ENCODE measurements around the gene NCOA4. TPM values are rescaled to one million over a fixed set of nuclear protein-coding genes. Genes with fewer than 3 reads are reported as not detected.
"Not testable (repeated sequence)": the region's sequence is repeated elsewhere in the genome, so short reads cannot be mapped to it uniquely, and the experiment has no call there.

Gene NCOA4
- total RNA-seq, 5 donors from 2014 or later (not counting 1 experiment from before 2014, with no cell fraction given): 60.1 to 86.8 (median 75.3) TPM

DNA sequence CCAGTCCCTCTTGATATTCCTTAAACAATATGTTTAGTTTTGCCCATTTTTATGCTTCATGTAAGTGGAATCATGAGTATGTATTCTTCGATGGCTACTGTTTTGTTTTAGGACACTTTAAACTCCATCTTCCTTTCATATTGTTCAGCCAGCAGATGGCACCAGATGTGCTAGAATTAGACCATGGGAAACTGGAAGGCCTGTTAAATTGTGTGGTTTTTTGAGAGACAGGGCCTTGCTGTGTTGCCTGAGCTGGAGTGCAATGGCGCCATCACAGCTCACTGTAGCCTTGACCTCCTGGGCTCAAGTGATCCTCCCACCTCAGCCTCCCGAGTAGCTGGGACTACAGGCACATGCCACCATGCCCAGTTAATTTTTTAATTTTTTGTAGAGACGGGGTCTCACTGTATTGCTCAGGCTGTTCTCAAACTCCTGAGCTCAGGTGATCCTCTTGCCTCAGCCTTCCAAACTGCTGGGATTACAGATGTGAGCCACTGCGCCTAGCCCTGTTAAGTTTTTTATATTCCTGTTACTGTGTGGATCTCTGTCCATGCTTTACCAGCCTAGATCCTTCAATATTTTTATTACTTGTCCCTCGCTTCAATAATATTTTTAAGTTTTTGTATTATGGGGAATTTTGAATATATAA, 46.8 kb downstream of the NCOA4 start:
- H3K4me1 Mint-ChIP-seq: peaks cover 0 to 12% (median 5%) of the 10 kb centered on the region in 3 donors
- H3K36me3 Mint-ChIP-seq; H3K27ac ChIP-seq (ENCODE audit: low read length); H3K4me3 Mint-ChIP-seq; H3K9me3 ChIP-seq; POLR2A ChIA-PET; H3K27me3 Mint-ChIP-seq; H3K27me3 ChIP-seq (replicated peaks in 1 of 2; ENCODE audit: control insufficient read depth in 2 of 2, extremely low read depth in 1 of 2, insufficient read depth in 2 of 2, low read length in 1 of 2); H3K9me3 Mint-ChIP-seq; H3K4me3 ChIP-seq (ENCODE audit: control insufficient read depth in 1 of 2, extremely low read depth in 1 of 2, low read length in 1 of 2); H3K4me1 ChIP-seq (ENCODE audit: control insufficient read depth in 1 of 2, extremely low read depth in 1 of 2, insufficient read depth in 2 of 2, low read length in 2 of 2); H3K27ac Mint-ChIP-seq: not testable (repeated sequence)
- ATAC-seq (replicated peaks in 1 of 4): peak; percentile 38 to 64 (median 54)
- WGBS (ENCODE audit: insufficient coverage): no CpG with 5 or more reads among the region's 6 CpGs
- peak in 29 of 35 experiments; percentile 6 to 66 (median 31) for DNase-seq
- H3K36me3 ChIP-seq (ENCODE audit: control insufficient read depth in 2 of 2, extremely low read depth in 1 of 2, insufficient read depth in 1 of 2, low read length in 1 of 2): peaks cover 0 to 10% of the 10 kb centered on the region in 2 donors
- CTCF ChIA-PET: interaction anchor here in 1 of 2 donors (0.8 kb wide), 1 partner anchor 46 kb away, joined by 3 read pairs; no protein-coding TSS in a partner anchor

DNA sequence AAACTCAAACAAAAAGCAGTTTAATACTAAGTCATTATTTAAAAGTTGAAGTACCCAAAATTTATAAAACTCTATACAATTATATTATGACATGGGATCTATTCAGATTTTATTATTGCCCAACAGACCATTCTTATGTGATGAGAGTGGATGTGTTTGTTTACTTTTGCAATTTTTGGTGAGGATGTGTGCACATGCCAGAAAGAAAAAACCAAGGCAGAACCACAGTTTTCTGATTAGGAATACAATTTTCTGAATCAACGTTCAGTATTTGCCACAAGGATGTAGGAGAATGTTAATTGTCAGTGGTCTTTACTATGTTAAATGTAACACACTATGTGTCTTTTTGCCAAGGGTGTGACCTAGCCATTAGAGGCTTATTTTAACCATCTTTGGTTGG, 49.1 kb downstream of the NCOA4 start:
- H3K27me3 Mint-ChIP-seq; H3K9me3 ChIP-seq; H3K4me1 ChIP-seq (ENCODE audit: control insufficient read depth in 1 of 2, extremely low read depth in 1 of 2, insufficient read depth in 2 of 2, low read length in 2 of 2); H3K36me3 Mint-ChIP-seq; H3K27ac ChIP-seq (ENCODE audit: low read length); H3K27me3 ChIP-seq (replicated peaks in 1 of 2; ENCODE audit: control insufficient read depth in 2 of 2, extremely low read depth in 1 of 2, insufficient read depth in 2 of 2, low read length in 1 of 2); H3K4me3 Mint-ChIP-seq; H3K27ac Mint-ChIP-seq; H3K9me3 Mint-ChIP-seq; ATAC-seq (replicated peaks in 1 of 4); DNase-seq; H3K4me3 ChIP-seq (ENCODE audit: control insufficient read depth in 1 of 2, extremely low read depth in 1 of 2, low read length in 1 of 2); CTCF ChIA-PET; H3K36me3 ChIP-seq (ENCODE audit: control insufficient read depth in 2 of 2, extremely low read depth in 1 of 2, insufficient read depth in 1 of 2, low read length in 1 of 2): not testable (repeated sequence)
- POLR2A ChIA-PET: interaction anchor here in 1 of 2 donors (0.6 kb wide), 1 partner anchor 46 kb away, joined by 3 read pairs; no protein-coding TSS in a partner anchor
- WGBS (ENCODE audit: insufficient coverage): no CpG with 5 or more reads among the region's 1 CpG
- peaks cover 0 to 12% (median 5%) of the 10 kb centered on the region in 3 donors for H3K4me1 Mint-ChIP-seq

GRCh38 chr10:45978554-45978953, 51.9 kb downstream of the NCOA4 start:
- H3K27ac ChIP-seq (ENCODE audit: low read length); H3K9me3 Mint-ChIP-seq; H3K9me3 ChIP-seq; H3K4me3 Mint-ChIP-seq; H3K27me3 ChIP-seq (replicated peaks in 1 of 2; ENCODE audit: control insufficient read depth in 2 of 2, extremely low read depth in 1 of 2, insufficient read depth in 2 of 2, low read length in 1 of 2); CTCF ChIA-PET; H3K27ac Mint-ChIP-seq; H3K36me3 ChIP-seq (ENCODE audit: control insufficient read depth in 2 of 2, extremely low read depth in 1 of 2, insufficient read depth in 1 of 2, low read length in 1 of 2); H3K4me1 ChIP-seq (ENCODE audit: control insufficient read depth in 1 of 2, extremely low read depth in 1 of 2, insufficient read depth in 2 of 2, low read length in 2 of 2); H3K4me3 ChIP-seq (ENCODE audit: control insufficient read depth in 1 of 2, extremely low read depth in 1 of 2, low read length in 1 of 2); H3K27me3 Mint-ChIP-seq; POLR2A ChIA-PET; DNase-seq; H3K36me3 Mint-ChIP-seq; ATAC-seq (replicated peaks in 1 of 4): not testable (repeated sequence)
- peaks cover 12 to 23% (median 22%) of the 10 kb centered on the region in 3 donors for H3K4me1 Mint-ChIP-seq
- no CpG with 5 or more reads among the region's 2 CpGs for WGBS (ENCODE audit: insufficient coverage)

GRCh38 chr10:45974041-45974440, 56.4 kb downstream of the NCOA4 start:
- H3K9me3 ChIP-seq; H3K27ac Mint-ChIP-seq; H3K27me3 ChIP-seq (replicated peaks in 1 of 2; ENCODE audit: control insufficient read depth in 2 of 2, extremely low read depth in 1 of 2, insufficient read depth in 2 of 2, low read length in 1 of 2); H3K4me3 ChIP-seq (ENCODE audit: control insufficient read depth in 1 of 2, extremely low read depth in 1 of 2, low read length in 1 of 2); H3K27ac ChIP-seq (ENCODE audit: low read length); H3K27me3 Mint-ChIP-seq; ATAC-seq (replicated peaks in 1 of 4); DNase-seq; H3K36me3 Mint-ChIP-seq; H3K9me3 Mint-ChIP-seq; H3K36me3 ChIP-seq (ENCODE audit: control insufficient read depth in 2 of 2, extremely low read depth in 1 of 2, insufficient read depth in 1 of 2, low read length in 1 of 2): not testable (repeated sequence)
- CTCF ChIA-PET: interaction anchor here in 1 of 2 donors (2.1 kb wide), 1 partner anchor 51 kb away, joined by 5 read pairs; no protein-coding TSS in a partner anchor
- peak overlapping the region in 2 of 3 donors; percentile 99 for H3K4me3 Mint-ChIP-seq
- POLR2A ChIA-PET: interaction anchor here in 1 of 2 donors (0.6 kb wide), 1 partner anchor 44 kb away, joined by 3 read pairs; no protein-coding TSS in a partner anchor
- WGBS (ENCODE audit: insufficient coverage): 67% methylated on average over 1 of the region's 3 CpGs
- peaks cover 8 to 14% of the 10 kb centered on the region in 2 experiments for H3K4me1 ChIP-seq (ENCODE audit: control insufficient read depth in 1 of 2, extremely low read depth in 1 of 2, insufficient read depth in 2 of 2, low read length in 2 of 2)
- H3K4me1 Mint-ChIP-seq: peaks cover 45 to 53% (median 50%) of the 10 kb centered on the region in 3 donors

DNA sequence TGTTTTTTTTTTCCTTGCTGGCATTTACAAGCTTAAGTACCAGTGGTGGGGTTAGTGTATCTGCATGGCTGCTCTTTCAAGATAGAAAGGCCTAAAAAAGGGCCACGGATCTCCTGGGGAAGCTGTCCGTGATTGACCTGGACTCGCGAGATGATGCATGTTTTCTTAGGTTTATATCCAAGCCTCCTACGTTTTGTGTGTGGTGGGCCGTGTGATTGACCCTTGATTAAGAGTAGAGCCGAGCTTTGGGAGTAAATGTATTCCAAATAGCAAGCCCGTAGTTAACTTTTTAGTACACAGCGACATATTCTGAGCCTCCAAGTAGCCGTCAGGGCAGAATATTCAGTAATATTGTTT, 57.6 kb downstream of the NCOA4 start:
- H3K36me3 Mint-ChIP-seq; H3K36me3 ChIP-seq (ENCODE audit: control insufficient read depth in 2 of 2, extremely low read depth in 1 of 2, insufficient read depth in 1 of 2, low read length in 1 of 2); H3K27me3 ChIP-seq (replicated peaks in 1 of 2; ENCODE audit: control insufficient read depth in 2 of 2, extremely low read depth in 1 of 2, insufficient read depth in 2 of 2, low read length in 1 of 2); DNase-seq; H3K27me3 Mint-ChIP-seq; H3K9me3 ChIP-seq; H3K9me3 Mint-ChIP-seq: not testable (repeated sequence)
- Histone ChIP-seq H3K27ac (ENCODE audit: low read length) (peak overlapping the region; percentile 49), H3K4me1 (ENCODE audit: control insufficient read depth in 1 of 2, extremely low read depth in 1 of 2, insufficient read depth in 2 of 2, low read length in 2 of 2) (peaks cover 8 to 14% of the 10 kb centered on the region in 2 experiments), H3K4me3 (ENCODE audit: control insufficient read depth in 1 of 2, extremely low read depth in 1 of 2, low read length in 1 of 2) (peak overlapping the region; percentile 79)
- Mint-ChIP-seq H3K27ac (peak overlapping the region; percentile 80 to 95), H3K4me1 (peaks cover 51 to 54% (median 53%) of the 10 kb centered on the region in 3 donors), H3K4me3 (peak overlapping the region; percentile 99 to 100 (median 99))
- POLR2A ChIA-PET: interaction anchor here in 1 of 2 donors (0.5 to 0.6 kb wide), 2 partner anchors 56 to 331 kb away, joined by 3 to 4 read pairs; no protein-coding TSS in a partner anchor
- CTCF ChIA-PET: interaction anchor here (0.6 to 2.1 kb wide), 4 partner anchors 52 to 722 kb away, joined by 3 to 5 read pairs (median 3); no protein-coding TSS in a partner anchor
- peak in 1 of 4 experiments; percentile 9 for ATAC-seq (replicated peaks in 1 of 4)
- 2% methylated on average over 6 of the region's 10 CpGs for WGBS (ENCODE audit: insufficient coverage)

GRCh38 chr10:45972106-45972812, 58.2 kb downstream of the NCOA4 start, which contains the start of gene TIMM23:
TSS of gene TIMM23 (plus strand) at chr10:45972489. CDS start at chr10:45972625, 136 bp downstream.
- H3K27me3 ChIP-seq (replicated peaks in 1 of 2; ENCODE audit: control insufficient read depth in 2 of 2, extremely low read depth in 1 of 2, insufficient read depth in 2 of 2, low read length in 1 of 2); H3K36me3 Mint-ChIP-seq; H3K27me3 Mint-ChIP-seq; H3K9me3 Mint-ChIP-seq; H3K36me3 ChIP-seq (ENCODE audit: control insufficient read depth in 2 of 2, extremely low read depth in 1 of 2, insufficient read depth in 1 of 2, low read length in 1 of 2); H3K9me3 ChIP-seq: not testable (repeated sequence)
- WGBS (ENCODE audit: insufficient coverage): under 1% methylated on average over 53 of the region's 60 CpGs
- DNase-seq (peak; percentile 74 to 92 (median 83)), ATAC-seq (replicated peaks in 1 of 4) (peak; percentile 86 to 91 (median 90))
- Histone ChIP-seq H3K27ac (ENCODE audit: low read length) (peak within 1 kb of the TSS; percentile 49), H3K4me3 (ENCODE audit: control insufficient read depth in 1 of 2, extremely low read depth in 1 of 2, low read length in 1 of 2) (peak within 1 kb of the TSS; percentile 79), H3K4me1 (ENCODE audit: control insufficient read depth in 1 of 2, extremely low read depth in 1 of 2, insufficient read depth in 2 of 2, low read length in 2 of 2) (peaks cover 8 to 14% of the 10 kb centered on the region in 2 experiments)
- Mint-ChIP-seq H3K27ac (peak within 1 kb of the TSS; percentile 93 to 95), H3K4me3 (peak within 1 kb of the TSS; percentile 99 to 100 (median 99)), H3K4me1 (peaks cover 53 to 54% (median 54%) of the 10 kb centered on the region in 3 donors)
- CTCF ChIA-PET: interaction anchor here (0.6 to 2.1 kb wide), 4 partner anchors 53 to 722 kb away, joined by 3 to 5 read pairs (median 3); no protein-coding TSS in a partner anchor
- POLR2A ChIA-PET: interaction anchor here in 1 of 2 donors (0.5 to 0.6 kb wide), 2 partner anchors 56 to 331 kb away, joined by 3 to 4 read pairs; no protein-coding TSS in a partner anchor
